Epithelial cell of esophagus (primary cell): ENCODE data around the gene FAM237B.

ENCODE experiments used
- DNase-seq: peaks from one replicate; pipeline ENCODE4 v3.0.0; 2010; ENCODE audit warnings: low read depth
- H3K4me3 ChIP-seq: 2 replicates; pipeline ENCODE4 v1.5.1; 2011; ENCODE audit warnings: mild to moderate bottlenecking, low read length, control low read depth
- CTCF ChIP-seq: IDR thresholded peaks from 2 replicates; pipeline ENCODE4 v1.5.1; 2011; ENCODE audit warnings: low read depth, mild to moderate bottlenecking, low read length, control low read depth, inconsistent platforms; ENCODE audit not compliant: insufficient read depth; ENCODE audit errors: missing control alignments

The FAM237B gene

GRCh38 chr7:90320014-90320413, 1.1 kb downstream of the FAM237B start:
- no peak for TF ChIP-seq CTCF
- DNase-seq: no peak
- no peak overlapping the region for H3K4me3 ChIP-seq

- no peak for DNase-seq
- no peak overlapping the region for H3K4me3 ChIP-seq
- TF ChIP-seq CTCF: no peak
Measured at GRCh38 chr7:90313907-90314306, 7.2 kb downstream of the FAM237B start.

GRCh38 chr7:90312745-90313144, 8.4 kb downstream of the FAM237B start:
- peak; percentile 48 for TF ChIP-seq CTCF
- H3K4me3 ChIP-seq: no peak overlapping the region
- DNase-seq: peak; percentile 43

- H3K4me3 ChIP-seq: no peak overlapping the region
- DNase-seq: no peak
- no peak for TF ChIP-seq CTCF
Measured at GRCh38 chr7:90311175-90311574, 9.9 kb downstream of the FAM237B start.

- no peak for DNase-seq
- no peak overlapping the region for H3K4me3 ChIP-seq
- TF ChIP-seq CTCF: no peak
Measured at GRCh38 chr7:90309872-90310271, 11.2 kb downstream of the FAM237B start.

GRCh38 chr7:90303241-90303640, 17.9 kb downstream of the FAM237B start:
- TF ChIP-seq CTCF: no peak
- H3K4me3 ChIP-seq: no peak overlapping the region
- no peak for DNase-seq

GRCh38 chr7:90298145-90299038, 22.7 kb downstream of the FAM237B start:
- TF ChIP-seq CTCF: peak; percentile 84
- H3K4me3 ChIP-seq: no peak overlapping the region
- peak; percentile 82 for DNase-seq
